Measurements from ENCODE around the gene KCNG3. TPM values are rescaled to one million over a fixed set of nuclear protein-coding genes. Genes with fewer than 3 reads are reported as not detected.
A peak's percentile ranks its signal among the peaks of the same experiment; 100 is the strongest.

Gene KCNG3
- total and polyA plus RNA-seq, 2 of the 13 experiments (the other 11 are each of a cell fraction or from before 2014, with no cell fraction given), result 2.8 to 4.8 TPM

- TF ChIP-seq TERF1 (CRISPR knock-in tag; IDR thresholded peaks at IDR 0.05) (0 out of 2 replicates have a peak, but pooled peaks have one; percentile 46), MEIS1 (CRISPR knock-in tag; IDR thresholded peaks at IDR 0.05; ENCODE audit: borderline replicate concordance) (0 out of 2 replicates have a peak, but pooled peaks have one; percentile 61), KIAA2018 (CRISPR knock-in tag; IDR thresholded peaks at IDR 0.05; ENCODE audit: borderline replicate concordance) (no peak), RELA (CRISPR knock-in tag; IDR thresholded peaks at IDR 0.05) (no peak), CCDC6 (CRISPR knock-in tag; IDR thresholded peaks at IDR 0.05) (no peak; the same call in 1 of the 2 replicates), ZBTB8A (CRISPR knock-in tag; IDR thresholded peaks at IDR 0.05; ENCODE audit: borderline replicate concordance, low read depth) (peak; percentile 53; the same call in 1 of the 2 replicates), TP53 (CRISPR knock-in tag; conservative IDR thresholded peaks at IDR 0.05) (no peak), CHD4 (IDR thresholded peaks at IDR 0.05; ENCODE audit: borderline replicate concordance, low read length) (0 out of 2 replicates have a peak, but pooled peaks have one; percentile 73), ZBTB38 (CRISPR knock-in tag; IDR thresholded peaks at IDR 0.05) (0 out of 2 replicates have a peak, but pooled peaks have one; percentile 21), KLF9 (CRISPR knock-in tag; IDR thresholded peaks at IDR 0.05; ENCODE audit: low read depth) (no peak), ATRX (CRISPR knock-in tag; IDR thresholded peaks at IDR 0.05; ENCODE audit: borderline replicate concordance) (no peak), SALL1 (CRISPR knock-in tag; IDR thresholded peaks at IDR 0.05) (peak; percentile 23), ATF6 (CRISPR knock-in tag; conservative IDR thresholded peaks at IDR 0.05) (no peak; the same call in 1 of the 2 replicates), KLF11 (CRISPR knock-in tag; IDR thresholded peaks at IDR 0.05) (no peak; the same call in 1 of the 2 replicates), POLR2A (IDR thresholded peaks at IDR 0.05; ENCODE audit: insufficient read depth in 1 of 2, low read depth in 2 of 2, low read length in 2 of 2) (no peak), ERF (CRISPR knock-in tag; IDR thresholded peaks at IDR 0.05) (no peak; the same call in none of the 2 replicates), ZNF556 (CRISPR knock-in tag; IDR thresholded peaks at IDR 0.05; ENCODE audit: borderline replicate concordance) (no peak; the same call in none of the 2 replicates), KAT2B (IDR thresholded peaks at IDR 0.05; ENCODE audit: borderline replicate concordance, low read depth, low read length) (no peak)
Measured at GRCh38 chr2:42494355-42495233, 812 bp upstream of the KCNG3 start (continued).
